ENCODE measurements around the gene EFNB3.

GRCh38 chr17:7747635-7748071, 42.7 kb downstream of the EFNB3 start:
- TF ChIP-seq ISL1 (CRISPR knock-in tag; IDR thresholded peaks at IDR 0.05): 0 out of 2 replicates have a peak, but pooled peaks have one; percentile 32
- no peak for TF ChIP-seq CSRNP3 (CRISPR knock-in tag; IDR thresholded peaks at IDR 0.05)
- no peak for TF ChIP-seq RARB (CRISPR knock-in tag; IDR thresholded peaks at IDR 0.05)
- no peak for TF ChIP-seq TSHZ2 (CRISPR knock-in tag; IDR thresholded peaks at IDR 0.05)
- TF ChIP-seq ZFP30 (CRISPR knock-in tag; IDR thresholded peaks at IDR 0.05): no peak
- TF ChIP-seq CSDC2 (CRISPR knock-in tag; IDR thresholded peaks at IDR 0.05): no peak
- TF ChIP-seq ZNF8 (CRISPR knock-in tag; IDR thresholded peaks at IDR 0.05): no peak
- TF ChIP-seq OSR1 (CRISPR knock-in tag; IDR thresholded peaks at IDR 0.05): no peak
- TF ChIP-seq ZC3H10 (CRISPR knock-in tag; IDR thresholded peaks at IDR 0.05): no peak
- TF ChIP-seq ZNF70 (CRISPR knock-in tag; IDR thresholded peaks at IDR 0.05): no peak
- TF ChIP-seq ARNTL (CRISPR knock-in tag; IDR thresholded peaks at IDR 0.05; ENCODE audit: borderline replicate concordance, low read depth): no peak
